ENCODE measurements around the gene AFAP1.

DNA sequence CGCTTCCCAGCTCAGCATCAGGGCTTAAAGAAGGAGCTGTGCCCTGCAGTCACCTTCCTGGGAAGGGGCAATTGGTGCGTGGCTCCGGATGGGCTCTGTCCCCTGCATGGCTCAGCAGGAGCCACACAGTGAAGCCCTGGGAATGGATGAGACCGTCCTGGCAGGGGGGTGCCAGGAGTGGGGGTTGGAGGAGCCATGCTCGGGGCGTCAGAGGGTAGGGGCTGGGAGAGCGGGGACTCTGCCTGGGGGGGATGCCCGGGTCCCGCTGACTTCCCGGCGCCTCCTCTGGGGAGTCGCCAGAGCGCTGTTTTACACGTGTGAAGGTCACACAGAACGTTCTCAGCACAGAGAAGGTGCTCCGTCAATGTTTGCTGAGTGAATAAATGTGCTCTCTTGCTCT lies 184.1 kb downstream of the AFAP1 start:
- TF ChIP-seq, protein P1, sequence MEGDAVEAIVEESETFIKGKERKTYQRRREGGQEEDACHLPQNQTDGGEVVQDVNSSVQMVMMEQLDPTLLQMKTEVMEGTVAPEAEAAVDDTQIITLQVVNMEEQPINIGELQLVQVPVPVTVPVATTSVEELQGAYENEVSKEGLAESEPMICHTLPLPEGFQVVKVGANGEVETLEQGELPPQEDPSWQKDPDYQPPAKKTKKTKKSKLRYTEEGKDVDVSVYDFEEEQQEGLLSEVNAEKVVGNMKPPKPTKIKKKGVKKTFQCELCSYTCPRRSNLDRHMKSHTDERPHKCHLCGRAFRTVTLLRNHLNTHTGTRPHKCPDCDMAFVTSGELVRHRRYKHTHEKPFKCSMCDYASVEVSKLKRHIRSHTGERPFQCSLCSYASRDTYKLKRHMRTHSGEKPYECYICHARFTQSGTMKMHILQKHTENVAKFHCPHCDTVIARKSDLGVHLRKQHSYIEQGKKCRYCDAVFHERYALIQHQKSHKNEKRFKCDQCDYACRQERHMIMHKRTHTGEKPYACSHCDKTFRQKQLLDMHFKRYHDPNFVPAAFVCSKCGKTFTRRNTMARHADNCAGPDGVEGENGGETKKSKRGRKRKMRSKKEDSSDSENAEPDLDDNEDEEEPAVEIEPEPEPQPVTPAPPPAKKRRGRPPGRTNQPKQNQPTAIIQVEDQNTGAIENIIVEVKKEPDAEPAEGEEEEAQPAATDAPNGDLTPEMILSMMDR (optimal IDR thresholded peaks at IDR 0.05 in 1 of 3, IDR thresholded peaks at IDR 0.05 in 1 of 3, conservative IDR thresholded peaks at IDR 0.05 in 1 of 3; ENCODE audit: extremely low read depth in 1 of 3, insufficient read depth in 2 of 3, low read length in 3 of 3): no peak
- no peak for TF ChIP-seq EZH2 (IDR thresholded peaks at IDR 0.05; ENCODE audit: low read length)
